ENCODE results near the gene SLC38A3. TPM values are rescaled to one million over a fixed set of nuclear protein-coding genes. Genes with fewer than 3 reads are reported as not detected.

Gene SLC38A3
- total RNA-seq (2014; rRNA removed; shearing (Covaris generic)) (0.28 and 3.0 TPM in 2 replicates), polyA plus RNA-seq (2016; fragmentation: Nextera tagmentation; extraction: Ambion mirVana) (0.68 and 1.3 TPM in 2 replicates)
- long read RNA-seq = 0 reads

DNA sequence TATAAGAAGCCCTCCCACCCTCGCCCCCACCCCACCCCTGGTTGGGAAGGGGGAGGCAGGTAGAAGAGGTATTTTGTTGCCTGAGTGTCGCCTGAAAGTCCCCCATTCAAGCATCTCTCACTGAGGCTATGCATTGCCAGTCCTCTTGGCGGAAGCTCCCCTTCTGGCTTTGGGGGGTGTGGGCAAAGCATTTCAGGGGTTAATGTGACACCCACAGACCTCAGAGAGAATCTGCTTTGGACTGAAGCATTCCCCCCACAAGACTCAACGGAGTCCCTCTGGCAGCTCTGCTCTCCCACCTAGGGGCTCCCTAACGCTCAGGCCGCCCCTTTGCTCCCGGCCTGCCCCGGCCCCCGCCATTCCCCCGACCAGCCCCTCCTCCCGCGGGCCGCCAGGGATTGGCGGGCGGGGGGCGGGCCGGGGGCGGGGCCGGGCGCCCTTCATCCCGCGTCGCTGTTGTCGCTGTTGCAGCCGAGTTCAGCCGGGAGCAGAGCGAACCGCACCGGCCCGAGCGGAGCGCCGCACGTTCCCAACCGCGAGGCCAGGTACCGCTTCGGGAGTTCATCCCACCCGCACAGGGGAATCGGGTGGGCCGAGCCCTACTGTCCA lies at the start of gene SLC38A3:
SLC38A3 (plus strand) TSS at position 468 of the 609 bp plus-strand sequence. CDS start 8,929 bp downstream, outside the sequence.
- DNase-seq (ENCODE audit: low spot score) (peak; percentile 83), ATAC-seq (peak; percentile 72)
- peaks cover 27% of the 10 kb centered on the region for H3K27me3 Mint-ChIP-seq (ENCODE audit: insufficient read depth, low read depth, poor library complexity)
- Histone ChIP-seq H3K4me1 (ENCODE audit: insufficient read depth) (no peaks in the 10 kb centered on the region), H3K27ac (ENCODE audit: low read depth) (no peak within 1 kb of the TSS), H3K79me2 (replicated peaks; ENCODE audit: insufficient read depth) (no peaks in the 10 kb centered on the region), H4K20me1 (replicated peaks; ENCODE audit: insufficient read depth) (no peaks in the 10 kb centered on the region), H3K4me2 (peak within 1 kb of the TSS; percentile 94), H3K4me3 (peak within 1 kb of the TSS; percentile 75), H3F3A (replicated peaks; ENCODE audit: low read depth) (0 out of 2 replicates have a peak, but pooled peaks cover 4% of the 10 kb centered on the region), H3K9me2 (ENCODE audit: insufficient read depth) (no peaks in the 10 kb centered on the region), H2AFZ (peak within 1 kb of the TSS; percentile 94), H3K27me3 (ENCODE audit: insufficient read depth) (peaks cover 29% of the 10 kb centered on the region), H3K36me3 (ENCODE audit: insufficient read depth) (no peaks in the 10 kb centered on the region)
- no peaks in the 10 kb centered on the region for H3K36me3 Mint-ChIP-seq (ENCODE audit: low read depth)
- H3K4me1 Mint-ChIP-seq = peaks cover 14% of the 10 kb centered on the region
- H3K4me3 Mint-ChIP-seq = peak within 1 kb of the TSS; percentile 67
- no peaks in the 10 kb centered on the region for H3K9me3 Mint-ChIP-seq
- H3K27ac Mint-ChIP-seq = no peak within 1 kb of the TSS
- TF ChIP-seq CREB1 (CRISPR knock-in tag; IDR thresholded peaks at IDR 0.05; ENCODE audit: low read depth) (no peak), EZH2 (IDR thresholded peaks at IDR 0.05; ENCODE audit: low read depth, unreplicated experiment) (no peak), EZH2phosphoT487 (IDR thresholded peaks at IDR 0.05; ENCODE audit: unreplicated experiment) (no peak), POLR2AphosphoS5 (IDR thresholded peaks at IDR 0.05; ENCODE audit: low read depth) (no peak), STAT1 (IDR thresholded peaks at IDR 0.05; ENCODE audit: unreplicated experiment) (no peak), JUNB (IDR thresholded peaks at IDR 0.05; ENCODE audit: unreplicated experiment) (no peak), ZNF331 (CRISPR knock-in tag; IDR thresholded peaks at IDR 0.05; ENCODE audit: low read depth) (no peak), ZNF114 (CRISPR knock-in tag; IDR thresholded peaks at IDR 0.05) (no peak), NANOG (IDR thresholded peaks at IDR 0.05; ENCODE audit: borderline replicate concordance) (no peak)
- TF ChIP-seq, protein P1, sequence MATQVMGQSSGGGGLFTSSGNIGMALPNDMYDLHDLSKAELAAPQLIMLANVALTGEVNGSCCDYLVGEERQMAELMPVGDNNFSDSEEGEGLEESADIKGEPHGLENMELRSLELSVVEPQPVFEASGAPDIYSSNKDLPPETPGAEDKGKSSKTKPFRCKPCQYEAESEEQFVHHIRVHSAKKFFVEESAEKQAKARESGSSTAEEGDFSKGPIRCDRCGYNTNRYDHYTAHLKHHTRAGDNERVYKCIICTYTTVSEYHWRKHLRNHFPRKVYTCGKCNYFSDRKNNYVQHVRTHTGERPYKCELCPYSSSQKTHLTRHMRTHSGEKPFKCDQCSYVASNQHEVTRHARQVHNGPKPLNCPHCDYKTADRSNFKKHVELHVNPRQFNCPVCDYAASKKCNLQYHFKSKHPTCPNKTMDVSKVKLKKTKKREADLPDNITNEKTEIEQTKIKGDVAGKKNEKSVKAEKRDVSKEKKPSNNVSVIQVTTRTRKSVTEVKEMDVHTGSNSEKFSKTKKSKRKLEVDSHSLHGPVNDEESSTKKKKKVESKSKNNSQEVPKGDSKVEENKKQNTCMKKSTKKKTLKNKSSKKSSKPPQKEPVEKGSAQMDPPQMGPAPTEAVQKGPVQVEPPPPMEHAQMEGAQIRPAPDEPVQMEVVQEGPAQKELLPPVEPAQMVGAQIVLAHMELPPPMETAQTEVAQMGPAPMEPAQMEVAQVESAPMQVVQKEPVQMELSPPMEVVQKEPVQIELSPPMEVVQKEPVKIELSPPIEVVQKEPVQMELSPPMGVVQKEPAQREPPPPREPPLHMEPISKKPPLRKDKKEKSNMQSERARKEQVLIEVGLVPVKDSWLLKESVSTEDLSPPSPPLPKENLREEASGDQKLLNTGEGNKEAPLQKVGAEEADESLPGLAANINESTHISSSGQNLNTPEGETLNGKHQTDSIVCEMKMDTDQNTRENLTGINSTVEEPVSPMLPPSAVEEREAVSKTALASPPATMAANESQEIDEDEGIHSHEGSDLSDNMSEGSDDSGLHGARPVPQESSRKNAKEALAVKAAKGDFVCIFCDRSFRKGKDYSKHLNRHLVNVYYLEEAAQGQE (IDR thresholded peaks at IDR 0.05; ENCODE audit: unreplicated experiment) = no peak
- TF ChIP-seq, protein P2, sequence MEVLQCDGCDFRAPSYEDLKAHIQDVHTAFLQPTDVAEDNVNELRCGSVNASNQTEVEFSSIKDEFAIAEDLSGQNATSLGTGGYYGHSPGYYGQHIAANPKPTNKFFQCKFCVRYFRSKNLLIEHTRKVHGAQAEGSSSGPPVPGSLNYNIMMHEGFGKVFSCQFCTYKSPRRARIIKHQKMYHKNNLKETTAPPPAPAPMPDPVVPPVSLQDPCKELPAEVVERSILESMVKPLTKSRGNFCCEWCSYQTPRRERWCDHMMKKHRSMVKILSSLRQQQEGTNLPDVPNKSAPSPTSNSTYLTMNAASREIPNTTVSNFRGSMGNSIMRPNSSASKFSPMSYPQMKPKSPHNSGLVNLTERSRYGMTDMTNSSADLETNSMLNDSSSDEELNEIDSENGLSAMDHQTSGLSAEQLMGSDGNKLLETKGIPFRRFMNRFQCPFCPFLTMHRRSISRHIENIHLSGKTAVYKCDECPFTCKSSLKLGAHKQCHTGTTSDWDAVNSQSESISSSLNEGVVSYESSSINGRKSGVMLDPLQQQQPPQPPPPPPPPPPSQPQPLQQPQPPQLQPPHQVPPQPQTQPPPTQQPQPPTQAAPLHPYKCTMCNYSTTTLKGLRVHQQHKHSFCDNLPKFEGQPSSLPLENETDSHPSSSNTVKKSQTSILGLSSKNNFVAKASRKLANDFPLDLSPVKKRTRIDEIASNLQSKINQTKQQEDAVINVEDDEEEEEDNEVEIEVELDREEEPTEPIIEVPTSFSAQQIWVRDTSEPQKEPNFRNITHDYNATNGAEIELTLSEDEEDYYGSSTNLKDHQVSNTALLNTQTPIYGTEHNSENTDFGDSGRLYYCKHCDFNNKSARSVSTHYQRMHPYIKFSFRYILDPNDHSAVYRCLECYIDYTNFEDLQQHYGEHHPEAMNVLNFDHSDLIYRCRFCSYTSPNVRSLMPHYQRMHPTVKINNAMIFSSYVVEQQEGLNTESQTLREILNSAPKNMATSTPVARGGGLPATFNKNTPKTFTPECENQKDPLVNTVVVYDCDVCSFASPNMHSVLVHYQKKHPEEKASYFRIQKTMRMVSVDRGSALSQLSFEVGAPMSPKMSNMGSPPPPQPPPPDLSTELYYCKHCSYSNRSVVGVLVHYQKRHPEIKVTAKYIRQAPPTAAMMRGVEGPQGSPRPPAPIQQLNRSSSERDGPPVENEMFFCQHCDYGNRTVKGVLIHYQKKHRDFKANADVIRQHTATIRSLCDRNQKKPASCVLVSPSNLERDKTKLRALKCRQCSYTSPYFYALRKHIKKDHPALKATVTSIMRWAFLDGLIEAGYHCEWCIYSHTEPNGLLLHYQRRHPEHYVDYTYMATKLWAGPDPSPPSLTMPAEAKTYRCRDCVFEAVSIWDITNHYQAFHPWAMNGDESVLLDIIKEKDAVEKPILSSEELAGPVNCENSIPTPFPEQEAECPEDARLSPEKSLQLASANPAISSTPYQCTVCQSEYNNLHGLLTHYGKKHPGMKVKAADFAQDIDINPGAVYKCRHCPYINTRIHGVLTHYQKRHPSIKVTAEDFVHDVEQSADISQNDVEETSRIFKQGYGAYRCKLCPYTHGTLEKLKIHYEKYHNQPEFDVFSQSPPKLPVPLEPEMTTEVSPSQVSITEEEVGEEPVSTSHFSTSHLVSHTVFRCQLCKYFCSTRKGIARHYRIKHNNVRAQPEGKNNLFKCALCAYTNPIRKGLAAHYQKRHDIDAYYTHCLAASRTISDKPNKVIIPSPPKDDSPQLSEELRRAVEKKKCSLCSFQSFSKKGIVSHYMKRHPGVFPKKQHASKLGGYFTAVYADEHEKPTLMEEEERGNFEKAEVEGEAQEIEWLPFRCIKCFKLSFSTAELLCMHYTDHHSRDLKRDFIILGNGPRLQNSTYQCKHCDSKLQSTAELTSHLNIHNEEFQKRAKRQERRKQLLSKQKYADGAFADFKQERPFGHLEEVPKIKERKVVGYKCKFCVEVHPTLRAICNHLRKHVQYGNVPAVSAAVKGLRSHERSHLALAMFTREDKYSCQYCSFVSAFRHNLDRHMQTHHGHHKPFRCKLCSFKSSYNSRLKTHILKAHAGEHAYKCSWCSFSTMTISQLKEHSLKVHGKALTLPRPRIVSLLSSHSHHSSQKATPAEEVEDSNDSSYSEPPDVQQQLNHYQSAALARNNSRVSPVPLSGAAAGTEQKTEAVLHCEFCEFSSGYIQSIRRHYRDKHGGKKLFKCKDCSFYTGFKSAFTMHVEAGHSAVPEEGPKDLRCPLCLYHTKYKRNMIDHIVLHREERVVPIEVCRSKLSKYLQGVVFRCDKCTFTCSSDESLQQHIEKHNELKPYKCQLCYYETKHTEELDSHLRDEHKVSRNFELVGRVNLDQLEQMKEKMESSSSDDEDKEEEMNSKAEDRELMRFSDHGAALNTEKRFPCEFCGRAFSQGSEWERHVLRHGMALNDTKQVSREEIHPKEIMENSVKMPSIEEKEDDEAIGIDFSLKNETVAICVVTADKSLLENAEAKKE (CRISPR knock-in tag; IDR thresholded peaks at IDR 0.05) = no peak
- TF ChIP-seq, protein P3, sequence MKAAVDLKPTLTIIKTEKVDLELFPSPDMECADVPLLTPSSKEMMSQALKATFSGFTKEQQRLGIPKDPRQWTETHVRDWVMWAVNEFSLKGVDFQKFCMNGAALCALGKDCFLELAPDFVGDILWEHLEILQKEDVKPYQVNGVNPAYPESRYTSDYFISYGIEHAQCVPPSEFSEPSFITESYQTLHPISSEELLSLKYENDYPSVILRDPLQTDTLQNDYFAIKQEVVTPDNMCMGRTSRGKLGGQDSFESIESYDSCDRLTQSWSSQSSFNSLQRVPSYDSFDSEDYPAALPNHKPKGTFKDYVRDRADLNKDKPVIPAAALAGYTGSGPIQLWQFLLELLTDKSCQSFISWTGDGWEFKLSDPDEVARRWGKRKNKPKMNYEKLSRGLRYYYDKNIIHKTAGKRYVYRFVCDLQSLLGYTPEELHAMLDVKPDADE (IDR thresholded peaks at IDR 0.05) = no peak
- TF ChIP-seq, protein P4, sequence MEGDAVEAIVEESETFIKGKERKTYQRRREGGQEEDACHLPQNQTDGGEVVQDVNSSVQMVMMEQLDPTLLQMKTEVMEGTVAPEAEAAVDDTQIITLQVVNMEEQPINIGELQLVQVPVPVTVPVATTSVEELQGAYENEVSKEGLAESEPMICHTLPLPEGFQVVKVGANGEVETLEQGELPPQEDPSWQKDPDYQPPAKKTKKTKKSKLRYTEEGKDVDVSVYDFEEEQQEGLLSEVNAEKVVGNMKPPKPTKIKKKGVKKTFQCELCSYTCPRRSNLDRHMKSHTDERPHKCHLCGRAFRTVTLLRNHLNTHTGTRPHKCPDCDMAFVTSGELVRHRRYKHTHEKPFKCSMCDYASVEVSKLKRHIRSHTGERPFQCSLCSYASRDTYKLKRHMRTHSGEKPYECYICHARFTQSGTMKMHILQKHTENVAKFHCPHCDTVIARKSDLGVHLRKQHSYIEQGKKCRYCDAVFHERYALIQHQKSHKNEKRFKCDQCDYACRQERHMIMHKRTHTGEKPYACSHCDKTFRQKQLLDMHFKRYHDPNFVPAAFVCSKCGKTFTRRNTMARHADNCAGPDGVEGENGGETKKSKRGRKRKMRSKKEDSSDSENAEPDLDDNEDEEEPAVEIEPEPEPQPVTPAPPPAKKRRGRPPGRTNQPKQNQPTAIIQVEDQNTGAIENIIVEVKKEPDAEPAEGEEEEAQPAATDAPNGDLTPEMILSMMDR (conservative IDR thresholded peaks at IDR 0.05; ENCODE audit: low read depth in 2 of 2) = no peak

Data from GM23338 (cell line).